HG03558 (cell line): ENCODE results near the gene CDKN1C.

Source experiments
- ATAC-seq: cut with Tn5 transposase; IDR thresholded peaks from one replicate; pipeline ENCODE4 v1.9.1; 2021; ENCODE audit warnings: moderate number of reproducible peaks; ENCODE audit not compliant: unreplicated experiment; ENCODE audit errors: extremely low read depth

The CDKN1C gene

DNA sequence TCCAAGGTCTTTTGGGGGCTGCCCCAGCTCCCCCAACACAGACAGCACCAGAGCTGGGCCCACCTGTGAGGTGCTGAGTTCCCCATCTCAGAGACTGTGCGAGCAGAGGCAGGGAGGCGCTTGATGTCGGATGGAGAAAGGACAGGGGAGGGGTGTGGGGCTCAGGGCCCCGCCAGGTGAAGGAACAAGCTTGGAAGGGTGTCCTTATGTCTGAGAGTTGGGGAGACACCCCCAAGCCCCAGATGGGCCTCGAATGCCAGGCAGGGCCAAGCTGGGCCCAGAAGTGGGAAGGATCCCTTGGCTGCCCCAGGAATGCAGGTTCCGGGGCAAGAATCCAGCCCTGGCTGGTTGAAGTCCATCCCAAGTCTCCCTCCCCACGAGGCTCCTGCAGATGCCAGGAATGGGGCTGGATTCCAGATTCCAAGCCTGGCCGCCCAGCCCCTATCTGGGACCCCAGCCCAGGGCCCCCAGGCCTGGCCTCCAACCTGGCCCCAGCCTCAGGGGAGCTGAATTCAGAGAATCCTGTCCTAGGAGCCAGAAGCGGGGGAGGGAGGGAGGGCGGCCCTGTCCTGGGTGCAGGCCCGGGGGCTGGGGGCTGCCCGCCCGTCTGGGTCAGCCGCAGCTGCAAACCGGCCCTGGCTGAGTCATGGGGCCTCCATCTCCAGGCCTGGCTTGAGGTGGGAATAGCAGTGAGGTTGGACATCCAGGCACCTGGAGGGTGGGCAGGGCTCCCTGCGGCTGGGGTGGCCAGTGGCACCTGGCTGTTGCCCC, 50.9 kb downstream of the CDKN1C start:
- no peak for ATAC-seq

DNA sequence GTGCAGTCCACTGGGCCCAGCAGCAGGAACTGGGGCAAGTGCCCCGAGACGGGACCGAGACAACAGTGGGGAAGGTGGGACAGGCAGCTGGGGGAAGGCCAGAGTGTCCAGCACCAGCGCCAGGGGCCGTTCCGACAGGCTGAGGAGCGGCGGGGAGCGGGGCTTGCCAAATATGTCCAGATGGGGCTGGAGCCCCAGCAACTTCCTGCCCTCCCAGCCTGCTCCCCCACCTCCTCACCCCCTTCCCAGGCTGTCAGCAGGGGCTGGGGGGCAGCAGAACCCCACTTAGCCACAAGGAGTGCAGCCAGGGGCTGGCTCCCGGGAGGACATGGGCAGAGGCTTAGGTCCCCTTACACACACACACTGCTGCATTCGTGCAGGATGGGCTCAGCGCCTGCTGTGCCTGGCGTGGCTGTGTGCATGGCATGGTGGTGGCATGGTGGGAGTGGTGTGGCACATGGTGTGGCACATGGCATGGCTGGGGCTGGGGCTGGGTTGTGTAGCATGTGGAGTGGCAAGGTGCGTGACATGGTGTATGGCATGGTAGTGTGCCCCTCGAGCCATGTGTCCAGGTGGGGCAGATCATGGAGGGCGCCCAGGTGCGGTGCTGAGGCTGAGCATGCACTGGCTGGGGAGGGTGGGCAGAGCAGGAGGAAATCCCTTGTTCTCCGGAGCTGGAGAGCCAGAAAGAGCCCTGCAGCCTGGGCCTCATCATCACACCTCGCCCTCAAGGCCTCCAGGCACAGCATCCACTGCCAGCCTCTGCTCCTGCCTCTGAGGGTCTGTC, 51.7 kb downstream of the CDKN1C start:
- ATAC-seq: no peak
